Panc1 (cell line): ENCODE data around the gene PTPRO. TPM values are rescaled to one million over a fixed set of nuclear protein-coding genes. Genes with fewer than 3 reads are reported as not detected.

Source experiments
- ATAC-seq: fragments of 200-7000 bp; cut with Tn5 transposase; 2 replicates; pipeline ENCODE4 v1.9.1; 2020; ENCODE audit warnings: mild to moderate bottlenecking, moderate library complexity
- BruUV-seq: library from RNA; stranded (reverse); fragments of 400-500 nt; replicated peaks from 2 replicates; lab custom pipeline; 2021; lab: Mats Ljungman, UMichigan
- CTCF ChIA-PET: fragments of 300-600 bp; sonication (Branson Sonifier 250); formaldehyde crosslinking; loops from one replicate; lab custom pipeline; 2022; ENCODE audit warnings: antibody characterized with exemption; lab: Charles Lee
- POLR2A ChIA-PET: fragments of 300-600 bp; sonication (Branson Sonifier 250); formaldehyde crosslinking; loops from one replicate; lab custom pipeline; 2022; ENCODE audit warnings: antibody characterized with exemption; lab: Charles Lee
- DNase-seq: peaks from one replicate; pipeline ENCODE4 v3.0.0-alpha.2; 2010; ENCODE audit warnings: low read depth, low spot score
- H3K27ac ChIP-seq: 2 replicates; pipeline ENCODE4 v1.5.1; 2011; ENCODE audit warnings: mild to moderate bottlenecking, low read length, inconsistent platforms
- H3K27me3 ChIP-seq: fragments of 200-500 bp; sonication (Bioruptor generic); 2 replicates; pipeline ENCODE4 v1.6.0; 2014; ENCODE audit warnings: low read length, inconsistent platforms; ENCODE audit not compliant: control insufficient read depth, insufficient read depth
- H3K36me3 ChIP-seq: fragments of 200-500 bp; sonication (Bioruptor generic); 2 replicates; pipeline ENCODE4 v1.5.1; 2014; ENCODE audit warnings: inconsistent platforms, mild to moderate bottlenecking, low read length, moderate library complexity; ENCODE audit not compliant: control insufficient read depth, insufficient read depth
- H3K4me1 ChIP-seq: 2 replicates; pipeline ENCODE4 v1.5.1; 2011; ENCODE audit warnings: inconsistent platforms, mild to moderate bottlenecking, low read length, moderate library complexity; ENCODE audit not compliant: control insufficient read depth, insufficient read depth
- H3K4me3 ChIP-seq, 2 experiments: 2 replicates each; pipeline ENCODE4 v1.5.1; 2011 to 2012; ENCODE audit warnings: low read depth in 2 of 2, low read length in 2 of 2, mild to moderate bottlenecking in 2 of 2, inconsistent platforms in 1 of 2, moderate library complexity in 1 of 2
- H3K9me3 ChIP-seq: fragments of 200-500 bp; sonication (Bioruptor generic); 2 replicates; pipeline ENCODE4 v1.5.1; 2014; ENCODE audit warnings: low read depth, mild to moderate bottlenecking, inconsistent platforms, low read length, moderate library complexity; ENCODE audit not compliant: control insufficient read depth, insufficient read depth
- POLR2AphosphoS5 ChIP-seq: IDR thresholded peaks from 2 replicates; pipeline ENCODE4 v1.6.1; 2012; ENCODE audit warnings: mild to moderate bottlenecking, low read depth, low read length, moderate library complexity
- SIN3A ChIP-seq: IDR thresholded peaks from 2 replicates; pipeline ENCODE4 v1.6.1; 2012; ENCODE audit warnings: low read depth, mild to moderate bottlenecking, low read length, moderate library complexity, borderline replicate concordance; ENCODE audit not compliant: insufficient read depth
- TCF7L2 ChIP-seq: IDR thresholded peaks from 2 replicates; pipeline ENCODE4 v1.6.1; 2011; ENCODE audit warnings: mild to moderate bottlenecking, low read depth, low read length, inconsistent platforms
- in situ Hi-C: cut with HindIII; loops from 2 replicates; pipeline ENCODE4 v1.10.0; 2016; ENCODE audit warnings: low sequenced_read_pairs, low pct_unique_long_range_greater_than_20kb
- intact Hi-C: fragments of 100-400 bp; cut with micrococcal nuclease; formaldehyde crosslinking; loops from one replicate; pipeline ENCODE4 v1.10.0; 2022; ENCODE audit not compliant: unreplicated experiment
- total RNA-seq: library from RNA; stranded (reverse); gene quantifications from one replicate; pipeline ENCODE4 v1.2.1, GENCODE V29; 2021; ENCODE audit not compliant: unreplicated experiment
- TF ChIP-seq, protein P1 (sequence below), 2 experiments: IDR thresholded peaks; 2 replicates each; pipeline ENCODE4 v1.6.1; 2011 to 2012; ENCODE audit warnings: low read depth in 2 of 2, control low read depth in 1 of 2, low read length in 1 of 2, mild to moderate bottlenecking in 1 of 2, moderate library complexity in 1 of 2; ENCODE audit not compliant: insufficient read depth in 1 of 2
- TF ChIP-seq, protein P2 (sequence below): fragments of 450-650 bp; IDR thresholded peaks from 2 replicates; pipeline ENCODE4 v1.5.1; 2017; ENCODE audit warnings: mild to moderate bottlenecking

The PTPRO gene
- total RNA-seq, 1 experiment from 2014 or later, result not detected

DNA sequence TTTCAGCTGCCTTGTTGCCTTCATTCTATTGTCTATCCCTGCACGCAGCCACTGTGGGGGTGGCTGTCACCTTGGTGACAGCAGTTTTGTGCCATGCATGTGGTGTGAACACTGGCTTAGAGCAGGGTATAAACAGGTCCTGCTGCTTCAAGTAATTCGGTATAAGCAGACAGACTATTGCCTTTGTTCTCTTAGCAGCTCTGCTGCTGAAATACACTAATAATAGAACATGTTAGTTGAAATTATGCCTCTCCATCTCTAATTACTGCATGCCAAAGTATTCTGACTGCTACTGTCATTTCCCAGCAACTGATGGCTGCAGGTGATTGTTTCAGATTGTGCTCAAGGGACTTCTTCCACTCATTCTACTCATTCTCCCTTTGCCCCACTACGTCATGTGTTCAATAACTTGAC, 34.6 kb downstream of the PTPRO start:
- Histone ChIP-seq H3K27me3 (no peaks in the 10 kb centered on the region), H3K9me3 (no peaks in the 10 kb centered on the region), H3K4me3 (no peak overlapping the region), H3K4me1 (no peaks in the 10 kb centered on the region), H3K36me3 (no peaks in the 10 kb centered on the region), H3K27ac (no peak overlapping the region)
- DNase-seq, result no peak
- in situ Hi-C loops (no loop called here), intact Hi-C loops (no loop called here)
- CTCF ChIA-PET, result no interaction called here
- ATAC-seq, result no peak
- POLR2A ChIA-PET, result no interaction called here
- no peak for TF ChIP-seq SIN3A
- TF ChIP-seq TCF7L2, result no peak
- TF ChIP-seq POLR2AphosphoS5, result no peak
- TF ChIP-seq, protein P1, sequence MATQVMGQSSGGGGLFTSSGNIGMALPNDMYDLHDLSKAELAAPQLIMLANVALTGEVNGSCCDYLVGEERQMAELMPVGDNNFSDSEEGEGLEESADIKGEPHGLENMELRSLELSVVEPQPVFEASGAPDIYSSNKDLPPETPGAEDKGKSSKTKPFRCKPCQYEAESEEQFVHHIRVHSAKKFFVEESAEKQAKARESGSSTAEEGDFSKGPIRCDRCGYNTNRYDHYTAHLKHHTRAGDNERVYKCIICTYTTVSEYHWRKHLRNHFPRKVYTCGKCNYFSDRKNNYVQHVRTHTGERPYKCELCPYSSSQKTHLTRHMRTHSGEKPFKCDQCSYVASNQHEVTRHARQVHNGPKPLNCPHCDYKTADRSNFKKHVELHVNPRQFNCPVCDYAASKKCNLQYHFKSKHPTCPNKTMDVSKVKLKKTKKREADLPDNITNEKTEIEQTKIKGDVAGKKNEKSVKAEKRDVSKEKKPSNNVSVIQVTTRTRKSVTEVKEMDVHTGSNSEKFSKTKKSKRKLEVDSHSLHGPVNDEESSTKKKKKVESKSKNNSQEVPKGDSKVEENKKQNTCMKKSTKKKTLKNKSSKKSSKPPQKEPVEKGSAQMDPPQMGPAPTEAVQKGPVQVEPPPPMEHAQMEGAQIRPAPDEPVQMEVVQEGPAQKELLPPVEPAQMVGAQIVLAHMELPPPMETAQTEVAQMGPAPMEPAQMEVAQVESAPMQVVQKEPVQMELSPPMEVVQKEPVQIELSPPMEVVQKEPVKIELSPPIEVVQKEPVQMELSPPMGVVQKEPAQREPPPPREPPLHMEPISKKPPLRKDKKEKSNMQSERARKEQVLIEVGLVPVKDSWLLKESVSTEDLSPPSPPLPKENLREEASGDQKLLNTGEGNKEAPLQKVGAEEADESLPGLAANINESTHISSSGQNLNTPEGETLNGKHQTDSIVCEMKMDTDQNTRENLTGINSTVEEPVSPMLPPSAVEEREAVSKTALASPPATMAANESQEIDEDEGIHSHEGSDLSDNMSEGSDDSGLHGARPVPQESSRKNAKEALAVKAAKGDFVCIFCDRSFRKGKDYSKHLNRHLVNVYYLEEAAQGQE (IDR thresholded peaks at IDR 0.05; ENCODE audit: insufficient read depth in 1 of 2, low read depth in 2 of 2, low read length in 1 of 2), result no peak
- TF ChIP-seq, protein P2, sequence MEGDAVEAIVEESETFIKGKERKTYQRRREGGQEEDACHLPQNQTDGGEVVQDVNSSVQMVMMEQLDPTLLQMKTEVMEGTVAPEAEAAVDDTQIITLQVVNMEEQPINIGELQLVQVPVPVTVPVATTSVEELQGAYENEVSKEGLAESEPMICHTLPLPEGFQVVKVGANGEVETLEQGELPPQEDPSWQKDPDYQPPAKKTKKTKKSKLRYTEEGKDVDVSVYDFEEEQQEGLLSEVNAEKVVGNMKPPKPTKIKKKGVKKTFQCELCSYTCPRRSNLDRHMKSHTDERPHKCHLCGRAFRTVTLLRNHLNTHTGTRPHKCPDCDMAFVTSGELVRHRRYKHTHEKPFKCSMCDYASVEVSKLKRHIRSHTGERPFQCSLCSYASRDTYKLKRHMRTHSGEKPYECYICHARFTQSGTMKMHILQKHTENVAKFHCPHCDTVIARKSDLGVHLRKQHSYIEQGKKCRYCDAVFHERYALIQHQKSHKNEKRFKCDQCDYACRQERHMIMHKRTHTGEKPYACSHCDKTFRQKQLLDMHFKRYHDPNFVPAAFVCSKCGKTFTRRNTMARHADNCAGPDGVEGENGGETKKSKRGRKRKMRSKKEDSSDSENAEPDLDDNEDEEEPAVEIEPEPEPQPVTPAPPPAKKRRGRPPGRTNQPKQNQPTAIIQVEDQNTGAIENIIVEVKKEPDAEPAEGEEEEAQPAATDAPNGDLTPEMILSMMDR, result no peak
- BruUV-seq, result no TSS peak

DNA sequence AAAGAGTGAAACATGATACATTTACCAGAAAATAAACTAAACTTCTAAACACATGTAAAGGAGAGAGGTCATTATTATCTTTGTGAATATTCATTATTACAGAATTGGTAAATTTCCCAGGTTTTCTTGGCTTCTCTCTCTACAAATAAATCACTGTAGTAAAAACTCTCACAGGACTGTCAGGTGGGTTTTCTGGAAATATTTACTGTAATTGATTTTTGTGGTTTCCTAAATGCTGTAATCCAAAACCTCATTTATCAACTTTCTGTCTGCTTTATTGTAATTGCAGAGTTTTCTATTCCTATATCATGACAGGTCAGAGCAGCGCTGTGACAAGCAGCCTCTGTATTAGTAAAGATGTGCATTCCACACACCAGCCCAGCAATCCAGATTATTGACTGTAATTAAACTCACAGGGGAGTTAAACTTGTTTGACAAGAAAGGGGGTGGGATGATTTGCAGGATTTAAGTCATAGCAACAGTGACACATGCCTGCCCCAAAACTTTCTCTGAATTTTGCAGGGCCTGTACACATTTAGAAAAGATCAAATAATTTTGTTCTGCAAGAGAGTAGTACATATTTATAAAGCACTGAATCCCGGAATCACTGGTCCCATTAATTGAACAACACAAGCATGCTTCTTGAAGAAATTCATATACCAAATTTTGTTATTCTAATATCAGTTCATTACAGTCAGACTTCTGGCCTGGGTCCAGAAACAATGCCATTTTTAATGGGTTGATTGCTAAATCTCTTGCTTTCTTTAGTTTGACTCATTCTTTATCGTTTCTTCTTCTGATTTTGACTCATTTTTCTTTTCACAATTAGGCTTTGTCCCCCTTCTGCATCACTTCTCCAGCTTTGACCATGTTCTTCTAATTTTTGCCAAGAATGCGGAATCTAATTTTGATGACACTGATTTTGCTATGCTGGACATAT, 42.2 kb downstream of the PTPRO start:
- Histone ChIP-seq H3K27me3 (no peaks in the 10 kb centered on the region), H3K27ac (no peak overlapping the region), H3K9me3 (no peaks in the 10 kb centered on the region), H3K4me3 (no peak overlapping the region), H3K4me1 (no peaks in the 10 kb centered on the region), H3K36me3 (no peaks in the 10 kb centered on the region)
- intact Hi-C loops, result no loop called here
- no TSS peak for BruUV-seq
- DNase-seq (no peak), ATAC-seq (no peak)
- TF ChIP-seq, protein P1 (IDR thresholded peaks at IDR 0.05; ENCODE audit: insufficient read depth in 1 of 2, low read depth in 2 of 2, low read length in 1 of 2), result no peak
- TF ChIP-seq POLR2AphosphoS5, result no peak
- no peak for TF ChIP-seq SIN3A
- no peak for TF ChIP-seq TCF7L2
- TF ChIP-seq, protein P2, result no peak
- in situ Hi-C loops, result no loop called here
- CTCF ChIA-PET, result no interaction called here
- POLR2A ChIA-PET, result no interaction called here
